Fibroblast of the conjunctiva (primary cell): Measurements from ENCODE around the gene ATP13A3.
A peak's percentile ranks its signal among the peaks of the same experiment; 100 is the strongest.

Experiments
- DNase-seq: peaks from one replicate; pipeline ENCODE4 v3.0.0-alpha.2; 2010; ENCODE audit warnings: low read depth

ATP13A3 gene

GRCh38 chr3:194369522-194370279 lies 117.1 kb downstream of the ATP13A3 start, which contains the start of gene LRRC15:
Gene LRRC15, minus strand, starts transcription at chr3:194369743. Its CDS starts 8,700 bp downstream, at chr3:194361043.
- no peak for DNase-seq

GRCh38 chr3:194368918-194369317 lies 117.9 kb downstream of the ATP13A3 start:
- no peak for DNase-seq

GRCh38 chr3:194367992-194368841 lies 118.6 kb downstream of the ATP13A3 start:
- peak; percentile 34 for DNase-seq

GRCh38 chr3:194365978-194366490 lies 120.8 kb downstream of the ATP13A3 start:
- DNase-seq: no peak

- no peak for DNase-seq
Observed at GRCh38 chr3:194365526-194365925, 121.3 kb downstream of the ATP13A3 start.

- DNase-seq: peak; percentile 28
Observed at GRCh38 chr3:194364652-194365434, 122.0 kb downstream of the ATP13A3 start.

- no peak for DNase-seq
Observed at GRCh38 chr3:194364314-194364651, 122.5 kb downstream of the ATP13A3 start.

- DNase-seq: no peak
Observed at GRCh38 chr3:194360568-194360967, 126.2 kb downstream of the ATP13A3 start.

- no peak for DNase-seq
Observed at GRCh38 chr3:194357681-194358080, 129.1 kb downstream of the ATP13A3 start.

GRCh38 chr3:194355379-194355778 lies 131.4 kb downstream of the ATP13A3 start:
- no peak for DNase-seq

GRCh38 chr3:194354315-194354714 lies 132.5 kb downstream of the ATP13A3 start:
- no peak for DNase-seq
